Measurements from ENCODE around the gene CDH22. TPM values are rescaled to one million over a fixed set of nuclear protein-coding genes. Genes with fewer than 3 reads are reported as not detected.

Gene CDH22
- total RNA-seq, 1 experiment from 2014 or later, result not detected

DNA sequence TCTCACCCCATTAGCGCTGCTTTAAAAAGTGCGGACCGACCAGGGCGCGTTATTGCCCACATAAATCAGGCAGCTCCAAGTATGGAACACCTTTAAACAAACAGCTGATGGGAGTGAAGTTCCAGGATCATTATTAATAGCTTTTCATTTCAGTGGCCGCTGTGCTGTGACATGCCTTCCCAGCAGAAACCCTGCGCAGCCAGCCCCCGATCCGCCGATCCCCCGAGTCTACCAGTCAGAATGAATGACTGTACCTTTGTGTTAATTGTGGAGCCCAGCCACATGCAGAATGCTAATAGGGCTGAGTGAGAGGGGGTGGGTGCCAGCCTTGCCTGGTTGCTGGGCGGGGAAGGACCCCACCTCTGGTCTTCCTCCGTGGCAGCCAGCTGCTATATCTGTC is 21.9 kb downstream of the CDH22 start:
- no peak for ATAC-seq
- no peak for TF ChIP-seq POLR2AphosphoS5 (IDR thresholded peaks at IDR 0.05; ENCODE audit: low read depth, low read length)
- no peak for TF ChIP-seq TCF7L2 (IDR thresholded peaks at IDR 0.05; ENCODE audit: low read depth, low read length)

DNA sequence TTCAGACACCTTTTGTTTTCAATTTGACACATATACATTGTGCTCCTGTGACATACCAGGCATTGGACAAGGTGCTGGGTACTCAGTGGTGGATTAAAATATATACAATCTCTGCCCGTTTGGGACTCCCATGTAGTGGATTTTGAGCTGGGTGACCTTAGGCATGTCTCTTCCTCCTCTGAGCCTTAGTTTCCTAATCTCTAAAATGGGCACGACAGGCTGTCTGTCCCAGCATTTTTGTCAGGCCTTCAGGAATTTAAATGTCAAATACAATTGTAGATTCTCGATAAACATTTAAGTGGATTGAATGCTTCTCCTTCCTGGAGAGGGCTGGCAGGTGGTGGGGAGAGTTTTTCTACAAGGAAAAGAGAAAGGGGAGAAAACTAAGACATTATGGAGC is 22.6 kb downstream of the CDH22 start:
- POLR2A ChIA-PET, result no interaction called here
- H3K36me3 ChIP-seq (ENCODE audit: control insufficient read depth, insufficient read depth, low read length), result no peaks in the 10 kb centered on the region
- peaks cover 11% of the 10 kb centered on the region; the same call in 1 of the 2 replicates for H3K27me3 ChIP-seq (ENCODE audit: control insufficient read depth, insufficient read depth, low read length)
- H3K4me1 ChIP-seq (ENCODE audit: control insufficient read depth, insufficient read depth, low read length), result no peaks in the 10 kb centered on the region; the same call in 1 of the 2 replicates
- ATAC-seq (no peak), DNase-seq (ENCODE audit: low read depth, low spot score) (no peak)
- no TSS peak for BruUV-seq (replicated peaks)
- H3K9me3 ChIP-seq (ENCODE audit: control insufficient read depth, insufficient read depth, low read depth, low read length), result no peaks in the 10 kb centered on the region
- TF ChIP-seq, protein P1, sequence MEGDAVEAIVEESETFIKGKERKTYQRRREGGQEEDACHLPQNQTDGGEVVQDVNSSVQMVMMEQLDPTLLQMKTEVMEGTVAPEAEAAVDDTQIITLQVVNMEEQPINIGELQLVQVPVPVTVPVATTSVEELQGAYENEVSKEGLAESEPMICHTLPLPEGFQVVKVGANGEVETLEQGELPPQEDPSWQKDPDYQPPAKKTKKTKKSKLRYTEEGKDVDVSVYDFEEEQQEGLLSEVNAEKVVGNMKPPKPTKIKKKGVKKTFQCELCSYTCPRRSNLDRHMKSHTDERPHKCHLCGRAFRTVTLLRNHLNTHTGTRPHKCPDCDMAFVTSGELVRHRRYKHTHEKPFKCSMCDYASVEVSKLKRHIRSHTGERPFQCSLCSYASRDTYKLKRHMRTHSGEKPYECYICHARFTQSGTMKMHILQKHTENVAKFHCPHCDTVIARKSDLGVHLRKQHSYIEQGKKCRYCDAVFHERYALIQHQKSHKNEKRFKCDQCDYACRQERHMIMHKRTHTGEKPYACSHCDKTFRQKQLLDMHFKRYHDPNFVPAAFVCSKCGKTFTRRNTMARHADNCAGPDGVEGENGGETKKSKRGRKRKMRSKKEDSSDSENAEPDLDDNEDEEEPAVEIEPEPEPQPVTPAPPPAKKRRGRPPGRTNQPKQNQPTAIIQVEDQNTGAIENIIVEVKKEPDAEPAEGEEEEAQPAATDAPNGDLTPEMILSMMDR (IDR thresholded peaks at IDR 0.05), result no peak
- TF ChIP-seq POLR2AphosphoS5 (IDR thresholded peaks at IDR 0.05; ENCODE audit: low read depth, low read length) (no peak), TCF7L2 (IDR thresholded peaks at IDR 0.05; ENCODE audit: low read depth, low read length) (no peak), SIN3A (IDR thresholded peaks at IDR 0.05; ENCODE audit: borderline replicate concordance, insufficient read depth, low read depth, low read length) (no peak)
- TF ChIP-seq, protein P2, sequence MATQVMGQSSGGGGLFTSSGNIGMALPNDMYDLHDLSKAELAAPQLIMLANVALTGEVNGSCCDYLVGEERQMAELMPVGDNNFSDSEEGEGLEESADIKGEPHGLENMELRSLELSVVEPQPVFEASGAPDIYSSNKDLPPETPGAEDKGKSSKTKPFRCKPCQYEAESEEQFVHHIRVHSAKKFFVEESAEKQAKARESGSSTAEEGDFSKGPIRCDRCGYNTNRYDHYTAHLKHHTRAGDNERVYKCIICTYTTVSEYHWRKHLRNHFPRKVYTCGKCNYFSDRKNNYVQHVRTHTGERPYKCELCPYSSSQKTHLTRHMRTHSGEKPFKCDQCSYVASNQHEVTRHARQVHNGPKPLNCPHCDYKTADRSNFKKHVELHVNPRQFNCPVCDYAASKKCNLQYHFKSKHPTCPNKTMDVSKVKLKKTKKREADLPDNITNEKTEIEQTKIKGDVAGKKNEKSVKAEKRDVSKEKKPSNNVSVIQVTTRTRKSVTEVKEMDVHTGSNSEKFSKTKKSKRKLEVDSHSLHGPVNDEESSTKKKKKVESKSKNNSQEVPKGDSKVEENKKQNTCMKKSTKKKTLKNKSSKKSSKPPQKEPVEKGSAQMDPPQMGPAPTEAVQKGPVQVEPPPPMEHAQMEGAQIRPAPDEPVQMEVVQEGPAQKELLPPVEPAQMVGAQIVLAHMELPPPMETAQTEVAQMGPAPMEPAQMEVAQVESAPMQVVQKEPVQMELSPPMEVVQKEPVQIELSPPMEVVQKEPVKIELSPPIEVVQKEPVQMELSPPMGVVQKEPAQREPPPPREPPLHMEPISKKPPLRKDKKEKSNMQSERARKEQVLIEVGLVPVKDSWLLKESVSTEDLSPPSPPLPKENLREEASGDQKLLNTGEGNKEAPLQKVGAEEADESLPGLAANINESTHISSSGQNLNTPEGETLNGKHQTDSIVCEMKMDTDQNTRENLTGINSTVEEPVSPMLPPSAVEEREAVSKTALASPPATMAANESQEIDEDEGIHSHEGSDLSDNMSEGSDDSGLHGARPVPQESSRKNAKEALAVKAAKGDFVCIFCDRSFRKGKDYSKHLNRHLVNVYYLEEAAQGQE (IDR thresholded peaks at IDR 0.05; ENCODE audit: insufficient read depth in 1 of 2, low read depth in 2 of 2, low read length in 1 of 2), result no peak
- in situ Hi-C loops (cut with HindIII; ENCODE audit: low pct_unique_long_range_greater_than_20kb, low sequenced_read_pairs), result no loop called here
- H3K27ac ChIP-seq (ENCODE audit: low read length), result no peak overlapping the region
- H3K4me3 ChIP-seq (ENCODE audit: low read depth in 2 of 2, low read length in 2 of 2), result no peak overlapping the region
- CTCF ChIA-PET, result no interaction called here
- intact Hi-C loops (cut with micrococcal nuclease; ENCODE audit: unreplicated experiment), result no loop called here

More for the DNA sequence above, 21.9 kb downstream of the CDH22 start:
- intact Hi-C loops (cut with micrococcal nuclease; ENCODE audit: unreplicated experiment) (no loop called here), in situ Hi-C loops (cut with HindIII; ENCODE audit: low pct_unique_long_range_greater_than_20kb, low sequenced_read_pairs) (no loop called here)
- no peak overlapping the region for H3K4me3 ChIP-seq (ENCODE audit: low read depth in 2 of 2, low read length in 2 of 2)
- no peak for DNase-seq (ENCODE audit: low read depth, low spot score)
- ChIA-PET CTCF (no interaction called here), POLR2A (no interaction called here)
- H3K36me3 ChIP-seq (ENCODE audit: control insufficient read depth, insufficient read depth, low read length), result no peaks in the 10 kb centered on the region
- no peaks in the 10 kb centered on the region; the same call in 1 of the 2 replicates for H3K4me1 ChIP-seq (ENCODE audit: control insufficient read depth, insufficient read depth, low read length)
- H3K27ac ChIP-seq (ENCODE audit: low read length), result no peak overlapping the region
- peaks cover 10% of the 10 kb centered on the region; the same call in 1 of the 2 replicates for H3K27me3 ChIP-seq (ENCODE audit: control insufficient read depth, insufficient read depth, low read length)
- H3K9me3 ChIP-seq (ENCODE audit: control insufficient read depth, insufficient read depth, low read depth, low read length), result no peaks in the 10 kb centered on the region
- no TSS peak for BruUV-seq (replicated peaks)

DNA sequence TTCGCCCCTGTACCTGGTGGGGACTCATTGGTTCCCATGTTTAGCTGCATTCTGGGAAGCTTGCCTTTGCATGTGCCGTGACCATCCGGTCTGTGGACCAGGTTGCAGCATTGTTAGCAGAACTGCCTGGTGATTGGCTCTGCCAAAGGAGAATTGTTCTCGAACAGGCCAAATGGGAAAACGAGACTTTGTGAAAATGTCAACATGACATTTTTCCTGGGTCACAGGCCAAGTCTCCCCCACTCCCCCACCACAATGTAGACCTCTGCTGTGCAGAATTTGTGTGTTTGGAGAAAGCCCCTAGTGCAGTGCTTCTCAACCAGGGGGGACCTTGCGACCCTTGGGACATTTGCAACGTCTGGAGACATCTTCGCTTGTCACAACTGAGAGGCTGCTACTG is 23.2 kb downstream of the CDH22 start:
- in situ Hi-C loops (cut with HindIII; ENCODE audit: low pct_unique_long_range_greater_than_20kb, low sequenced_read_pairs), result no loop called here
- no peaks in the 10 kb centered on the region for H3K36me3 ChIP-seq (ENCODE audit: control insufficient read depth, insufficient read depth, low read length)
- BruUV-seq (replicated peaks), result no TSS peak
- DNase-seq (ENCODE audit: low read depth, low spot score) (no peak), ATAC-seq (0 out of 2 replicates have a peak, but pooled peaks have one; percentile 48)
- no peak for TF ChIP-seq POLR2AphosphoS5 (IDR thresholded peaks at IDR 0.05; ENCODE audit: low read depth, low read length)
- ChIA-PET POLR2A (no interaction called here), CTCF (no interaction called here)
- no peak overlapping the region for H3K27ac ChIP-seq (ENCODE audit: low read length)
- no peak overlapping the region for H3K4me3 ChIP-seq (ENCODE audit: low read depth in 2 of 2, low read length in 2 of 2)
- H3K4me1 ChIP-seq (ENCODE audit: control insufficient read depth, insufficient read depth, low read length), result no peaks in the 10 kb centered on the region; the same call in 1 of the 2 replicates
- intact Hi-C loops (cut with micrococcal nuclease; ENCODE audit: unreplicated experiment), result no loop called here
- peaks cover 11% of the 10 kb centered on the region; the same call in 1 of the 2 replicates for H3K27me3 ChIP-seq (ENCODE audit: control insufficient read depth, insufficient read depth, low read length)
- no peaks in the 10 kb centered on the region for H3K9me3 ChIP-seq (ENCODE audit: control insufficient read depth, insufficient read depth, low read depth, low read length)
